Testis (tissue), 3 donors: ENCODE results near the gene SPRR2G. TPM values are rescaled to one million over a fixed set of nuclear protein-coding genes. Genes with fewer than 3 reads are reported as not detected.
"Not testable (repeated sequence)": the region's sequence is repeated elsewhere in the genome, so short reads cannot be mapped to it uniquely, and the experiment has no call there.

Source experiments
- DNase-seq: peaks from one replicate; pipeline ENCODE4 v3.0.0-alpha.2; 2019
- H3K27ac ChIP-seq, 2 donors: fragments of 200-600 bp; sonication (generic); one replicate each; pipeline ENCODE4 v1.5.1; 2019
- H3K27me3 ChIP-seq: fragments of 200-600 bp; sonication (generic); one replicate; pipeline ENCODE4 v1.5.1; 2019
- H3K36me3 ChIP-seq: fragments of 200-600 bp; sonication (generic); one replicate; pipeline ENCODE4 v1.5.1; 2017; ENCODE audit warnings: low read depth; ENCODE audit errors: missing control alignments
- H3K4me1 ChIP-seq: fragments of 200-600 bp; sonication (generic); one replicate; pipeline ENCODE4 v1.5.1; 2019
- H3K4me3 ChIP-seq, 2 donors: fragments of 200-600 bp; sonication (generic); one replicate each; pipeline ENCODE4 v1.5.1; 2017 to 2019
- H3K9me3 ChIP-seq: fragments of 200-600 bp; sonication (generic); one replicate; pipeline ENCODE4 v1.5.1; 2017
- POLR2A ChIP-seq: fragments of 450-650 bp; IDR thresholded peaks from one replicate; pipeline ENCODE4 v1.6.1; 2017; ENCODE audit warnings: antibody characterized with exemption, mild to moderate bottlenecking, moderate library complexity
- WGBS, 2 donors: methylation state at CpG; one replicate each; pipeline ENCODE4 v1.1.5; 2018; 5-methylcytosine and 5-hydroxymethylcytosine counted together
- intact Hi-C: fragments of 100-400 bp; cut with DNase I; formaldehyde crosslinking; loops from one replicate; pipeline ENCODE4 v1.15.1; 2023; ENCODE audit warnings: low total_unique reads
- polyA plus RNA-seq: library from polyadenylated mRNA; stranded (reverse); fragments of 350-450 nt; fragmentation: Illumina TruSeq; extraction: RNeasy Lipid Tissue Mini Kit (QIAGEN cat#74804); gene quantifications from one replicate; pipeline ENCODE4 v1.2.3, GENCODE V29; 2014; ENCODE audit warnings: low read depth, low replicate concordance; ENCODE audit not compliant: insufficient read depth
- total RNA-seq, 2 donors: library from RNA; depleted of rRNA; stranded (reverse); fragments of >200 nt; gene quantifications; one replicate each; pipeline ENCODE4 v1.2.3, GENCODE V29; 2016
- TF ChIP-seq, protein P1 (sequence below), 3 experiments: fragments of 450-650 bp in 2 of 3; fragments of 200-600 bp in 1 of 3; sonication (generic) in 1 of 3; IDR thresholded peaks; one replicate each; pipeline ENCODE4 v1.5.1; 2016 to 2019; ENCODE audit warnings: antibody characterized with exemption in 3 of 3, mild to moderate bottlenecking in 2 of 3, moderate library complexity in 1 of 3

Gene SPRR2G
- total and polyA plus RNA-seq, 3 donors from 2014 or later: 1.9 TPM; not detected in 2

DNA sequence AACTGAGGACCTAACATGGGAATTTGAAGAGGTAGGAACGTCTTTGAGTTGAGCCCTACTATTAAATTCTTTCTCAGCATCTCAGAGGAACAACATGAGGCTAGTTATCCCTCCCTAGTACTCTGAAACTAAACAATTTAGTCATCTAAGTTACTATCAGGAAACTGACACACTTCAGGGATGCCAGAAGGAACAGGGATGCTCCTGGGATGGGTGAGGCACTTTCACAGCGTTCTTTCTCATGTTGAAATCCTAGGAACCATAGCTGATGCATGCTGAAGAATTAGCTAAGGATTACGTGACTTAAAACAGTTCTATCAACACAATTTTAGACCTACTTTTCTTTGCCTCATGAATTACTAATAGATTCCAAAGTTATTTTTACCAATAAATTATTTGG, 1.8 kb upstream of the SPRR2G start:
- H3K27me3 ChIP-seq: no peaks in the 10 kb centered on the region
- TF ChIP-seq, protein P1, sequence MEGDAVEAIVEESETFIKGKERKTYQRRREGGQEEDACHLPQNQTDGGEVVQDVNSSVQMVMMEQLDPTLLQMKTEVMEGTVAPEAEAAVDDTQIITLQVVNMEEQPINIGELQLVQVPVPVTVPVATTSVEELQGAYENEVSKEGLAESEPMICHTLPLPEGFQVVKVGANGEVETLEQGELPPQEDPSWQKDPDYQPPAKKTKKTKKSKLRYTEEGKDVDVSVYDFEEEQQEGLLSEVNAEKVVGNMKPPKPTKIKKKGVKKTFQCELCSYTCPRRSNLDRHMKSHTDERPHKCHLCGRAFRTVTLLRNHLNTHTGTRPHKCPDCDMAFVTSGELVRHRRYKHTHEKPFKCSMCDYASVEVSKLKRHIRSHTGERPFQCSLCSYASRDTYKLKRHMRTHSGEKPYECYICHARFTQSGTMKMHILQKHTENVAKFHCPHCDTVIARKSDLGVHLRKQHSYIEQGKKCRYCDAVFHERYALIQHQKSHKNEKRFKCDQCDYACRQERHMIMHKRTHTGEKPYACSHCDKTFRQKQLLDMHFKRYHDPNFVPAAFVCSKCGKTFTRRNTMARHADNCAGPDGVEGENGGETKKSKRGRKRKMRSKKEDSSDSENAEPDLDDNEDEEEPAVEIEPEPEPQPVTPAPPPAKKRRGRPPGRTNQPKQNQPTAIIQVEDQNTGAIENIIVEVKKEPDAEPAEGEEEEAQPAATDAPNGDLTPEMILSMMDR (IDR thresholded peaks at IDR 0.05): no peak
- TF ChIP-seq POLR2A: no peak
- DNase-seq: no peak
- no peaks in the 10 kb centered on the region for H3K4me1 ChIP-seq
- H3K36me3 ChIP-seq: no peaks in the 10 kb centered on the region
- no peak overlapping the region for H3K27ac ChIP-seq
- intact Hi-C loops: no loop called here
- WGBS, 2 donors: 79 to 80% methylated on average over 3 of the region's 3 CpGs
- H3K9me3 ChIP-seq: no peaks in the 10 kb centered on the region
- no peak overlapping the region for H3K4me3 ChIP-seq

DNA sequence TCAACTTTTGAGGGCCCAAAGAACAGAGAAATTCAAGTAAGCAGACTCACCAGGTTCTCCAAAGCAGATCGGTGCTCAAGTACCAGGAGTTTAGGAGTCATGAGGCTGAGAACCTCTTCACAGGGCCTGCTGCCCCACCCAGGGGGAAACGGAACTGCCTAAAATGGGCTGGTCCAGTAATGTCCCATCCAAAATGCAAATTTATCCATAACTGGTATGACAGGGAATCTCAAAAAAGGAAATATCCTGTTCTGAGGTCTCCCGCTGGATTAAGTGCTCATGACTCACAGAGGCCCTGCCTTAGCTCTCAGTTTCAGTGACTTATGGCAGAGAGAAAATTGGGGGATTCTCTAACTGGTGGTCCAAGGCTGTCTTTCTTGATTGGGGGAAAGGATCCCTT, 9.3 kb downstream of the SPRR2G start:
- H3K27me3 ChIP-seq: no peaks in the 10 kb centered on the region
- H3K27ac ChIP-seq: no peak overlapping the region
- H3K9me3 ChIP-seq: no peaks in the 10 kb centered on the region
- intact Hi-C loops: no loop called here
- no peak overlapping the region for H3K4me3 ChIP-seq
- WGBS, 2 donors: 89% methylated on average over 3 of the region's 3 CpGs
- DNase-seq: no peak
- no peaks in the 10 kb centered on the region for H3K4me1 ChIP-seq
- TF ChIP-seq POLR2A: no peak
- TF ChIP-seq, protein P1 (IDR thresholded peaks at IDR 0.05): no peak
- H3K36me3 ChIP-seq: no peaks in the 10 kb centered on the region

DNA sequence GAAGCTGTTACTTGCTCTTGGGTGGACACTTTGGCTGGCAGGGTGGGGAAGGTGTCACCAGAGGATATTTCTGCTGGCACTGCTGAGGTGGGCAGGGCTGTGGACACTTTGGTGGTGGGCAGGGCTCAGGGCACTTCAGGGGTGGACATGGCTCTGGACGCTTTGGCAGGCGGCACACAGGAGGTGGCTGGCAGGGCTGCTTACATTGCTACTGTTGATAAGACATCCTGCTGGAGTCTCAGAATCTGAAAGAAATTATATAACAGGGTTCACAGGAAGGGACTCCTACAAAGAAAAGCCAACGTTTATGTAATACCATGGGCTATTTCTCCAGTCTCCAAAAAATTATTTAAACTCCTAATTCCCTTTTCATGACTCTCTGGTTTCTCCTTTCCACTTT, 10.2 kb downstream of the SPRR2G start:
- WGBS, 2 donors: 35 to 61% methylated on average over 3 of the region's 3 CpGs
- intact Hi-C loops: no loop called here
- TF ChIP-seq POLR2A: no peak
- TF ChIP-seq, protein P1 (IDR thresholded peaks at IDR 0.05): no peak
- no peak for DNase-seq
- Histone ChIP-seq H3K36me3 (no peaks in the 10 kb centered on the region), H3K27ac (no peak overlapping the region), H3K4me3 (no peak overlapping the region), H3K27me3 (no peaks in the 10 kb centered on the region), H3K9me3 (no peaks in the 10 kb centered on the region), H3K4me1 (no peaks in the 10 kb centered on the region)

DNA sequence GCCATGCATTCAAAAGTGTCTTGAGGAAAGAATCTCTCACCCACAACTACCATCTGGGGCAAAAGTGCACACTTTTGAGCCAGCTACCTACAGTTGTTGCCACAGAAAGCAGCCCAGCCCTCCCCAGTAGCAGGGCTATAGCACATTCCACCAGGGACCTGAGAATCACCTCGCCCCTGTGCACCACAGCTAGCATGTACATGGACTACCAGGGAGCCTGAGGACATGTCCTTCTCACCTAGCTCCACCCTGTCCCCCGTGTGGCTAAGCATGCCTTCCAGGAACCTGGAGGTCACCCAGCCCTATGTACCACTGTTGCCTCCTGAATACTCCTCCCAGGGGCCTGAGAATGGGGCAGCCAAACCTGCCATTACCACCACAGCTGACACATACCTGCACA, 16.9 kb downstream of the SPRR2G start:
- no peak for DNase-seq
- H3K27ac ChIP-seq: no peak overlapping the region
- WGBS, 2 donors: 83 to 90% methylated on average over 1 to 2 of the region's 2 CpGs
- no peaks in the 10 kb centered on the region for H3K36me3 ChIP-seq
- TF ChIP-seq, protein P1 (IDR thresholded peaks at IDR 0.05): no peak
- no peak for TF ChIP-seq POLR2A
- no peaks in the 10 kb centered on the region for H3K4me1 ChIP-seq
- intact Hi-C loops: no loop called here
- H3K9me3 ChIP-seq: no peaks in the 10 kb centered on the region
- H3K4me3 ChIP-seq: no peak overlapping the region
- H3K27me3 ChIP-seq: no peaks in the 10 kb centered on the region

DNA sequence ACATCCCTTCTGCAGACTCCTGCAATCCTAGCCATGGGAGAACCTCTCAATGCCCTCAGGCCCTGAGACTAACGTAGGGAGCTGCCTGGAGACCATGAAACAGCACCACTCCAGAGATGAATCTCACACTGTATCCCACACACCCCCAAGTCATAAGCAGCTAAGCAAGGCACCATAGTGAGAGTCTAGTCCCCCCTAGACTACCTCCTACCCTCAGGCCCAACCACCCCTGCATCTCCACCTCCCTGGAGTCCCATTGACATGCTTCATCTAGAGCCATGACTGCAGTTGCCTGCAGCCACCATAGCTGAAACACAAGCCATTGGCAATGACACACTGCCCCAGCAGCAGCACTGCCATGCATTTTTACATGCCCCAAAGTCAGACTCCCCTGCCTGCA, 17.4 kb downstream of the SPRR2G start:
- Histone ChIP-seq H3K27ac (no peak overlapping the region), H3K27me3 (no peaks in the 10 kb centered on the region), H3K4me1 (no peaks in the 10 kb centered on the region), H3K4me3 (no peak overlapping the region), H3K9me3 (no peaks in the 10 kb centered on the region), H3K36me3 (no peaks in the 10 kb centered on the region)
- 91 to 100% methylated on average over 1 of the region's 1 CpG for WGBS, 2 donors
- intact Hi-C loops: no loop called here
- DNase-seq: no peak
- TF ChIP-seq POLR2A: no peak
- TF ChIP-seq, protein P1 (IDR thresholded peaks at IDR 0.05): no peak

DNA sequence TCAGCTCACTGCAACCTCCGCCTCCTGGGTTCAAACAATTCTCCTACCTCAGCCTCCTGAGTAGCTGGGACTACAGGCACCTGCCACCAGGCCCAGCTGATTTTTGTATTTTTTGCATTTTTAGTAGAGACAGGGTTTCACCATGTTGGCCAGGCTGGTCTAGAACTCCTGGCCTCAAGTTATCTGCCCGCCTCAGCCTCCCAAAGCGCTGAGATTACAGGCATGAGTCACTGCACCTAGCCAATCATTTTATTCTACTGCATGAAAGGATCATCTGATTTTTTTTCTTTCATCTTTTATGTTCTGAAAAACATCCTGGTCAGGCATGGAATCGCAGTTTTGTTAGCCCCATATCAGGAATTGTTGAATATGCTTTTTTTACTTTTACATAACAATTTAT, 22.0 kb downstream of the SPRR2G start:
- intact Hi-C loops, H3K27me3 ChIP-seq, H3K9me3 ChIP-seq, DNase-seq, H3K4me1 ChIP-seq, H3K4me3 ChIP-seq, H3K27ac ChIP-seq, H3K36me3 ChIP-seq: not testable (repeated sequence)
- 86 to 96% methylated on average over 4 of the region's 4 CpGs for WGBS, 2 donors
